Measurements from ENCODE around the gene DHFR2.

DNA sequence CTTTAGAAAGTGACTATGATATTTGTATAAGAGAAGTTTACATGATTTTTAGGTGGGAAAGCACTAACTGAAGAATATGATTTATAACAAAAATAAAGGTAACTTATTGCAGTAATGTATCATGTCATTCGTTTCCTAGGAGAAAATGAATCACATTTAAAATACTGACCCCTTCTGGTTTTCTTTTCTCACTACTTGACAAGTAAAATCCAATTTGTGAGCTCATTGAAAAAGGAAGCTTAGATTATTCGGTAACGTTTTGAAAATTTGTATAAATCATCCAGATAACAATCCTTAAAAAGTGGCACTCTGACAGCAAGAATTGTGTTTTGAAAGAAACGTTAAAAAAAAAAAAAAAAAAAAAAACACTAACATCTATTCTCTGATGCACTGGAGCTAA lies 39.1 kb upstream of the DHFR2 start:
- TF ChIP-seq ATF2 (IDR thresholded peaks at IDR 0.05; ENCODE audit: low read length) (no peak), POLR2A (IDR thresholded peaks at IDR 0.05; ENCODE audit: low read depth, low read length) (no peak), CTCF (IDR thresholded peaks at IDR 0.05 in 2 of 3, conservative IDR thresholded peaks at IDR 0.05 in 1 of 3; ENCODE audit: control insufficient read depth in 2 of 3, extremely low read depth in 1 of 3, insufficient read depth in 1 of 3, low read depth in 3 of 3, low read length in 3 of 3) (no peak; a peak in 1 of 6 replicates), EZH2 (IDR thresholded peaks at IDR 0.05; ENCODE audit: borderline replicate concordance, control insufficient read depth, low read depth, low read length) (no peak), CHD1 (IDR thresholded peaks at IDR 0.05; ENCODE audit: low read depth, low read length) (no peak), ZZZ3 (IDR thresholded peaks at IDR 0.05; ENCODE audit: control insufficient read depth, insufficient read length, low read depth) (no peak)
- TF ChIP-seq, protein P1, sequence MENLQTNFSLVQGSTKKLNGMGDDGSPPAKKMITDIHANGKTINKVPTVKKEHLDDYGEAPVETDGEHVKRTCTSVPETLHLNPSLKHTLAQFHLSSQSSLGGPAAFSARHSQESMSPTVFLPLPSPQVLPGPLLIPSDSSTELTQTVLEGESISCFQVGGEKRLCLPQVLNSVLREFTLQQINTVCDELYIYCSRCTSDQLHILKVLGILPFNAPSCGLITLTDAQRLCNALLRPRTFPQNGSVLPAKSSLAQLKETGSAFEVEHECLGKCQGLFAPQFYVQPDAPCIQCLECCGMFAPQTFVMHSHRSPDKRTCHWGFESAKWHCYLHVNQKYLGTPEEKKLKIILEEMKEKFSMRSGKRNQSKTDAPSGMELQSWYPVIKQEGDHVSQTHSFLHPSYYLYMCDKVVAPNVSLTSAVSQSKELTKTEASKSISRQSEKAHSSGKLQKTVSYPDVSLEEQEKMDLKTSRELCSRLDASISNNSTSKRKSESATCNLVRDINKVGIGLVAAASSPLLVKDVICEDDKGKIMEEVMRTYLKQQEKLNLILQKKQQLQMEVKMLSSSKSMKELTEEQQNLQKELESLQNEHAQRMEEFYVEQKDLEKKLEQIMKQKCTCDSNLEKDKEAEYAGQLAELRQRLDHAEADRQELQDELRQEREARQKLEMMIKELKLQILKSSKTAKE (IDR thresholded peaks at IDR 0.05; ENCODE audit: low read depth, poor library complexity, severe bottlenecking), result no peak
